ENCODE measurements around the gene KCTD12. TPM values are rescaled to one million over a fixed set of nuclear protein-coding genes. Genes with fewer than 3 reads are reported as not detected.

The KCTD12 gene
- total RNA-seq, 1 donor from 2014 or later, result 46.2 TPM

DNA sequence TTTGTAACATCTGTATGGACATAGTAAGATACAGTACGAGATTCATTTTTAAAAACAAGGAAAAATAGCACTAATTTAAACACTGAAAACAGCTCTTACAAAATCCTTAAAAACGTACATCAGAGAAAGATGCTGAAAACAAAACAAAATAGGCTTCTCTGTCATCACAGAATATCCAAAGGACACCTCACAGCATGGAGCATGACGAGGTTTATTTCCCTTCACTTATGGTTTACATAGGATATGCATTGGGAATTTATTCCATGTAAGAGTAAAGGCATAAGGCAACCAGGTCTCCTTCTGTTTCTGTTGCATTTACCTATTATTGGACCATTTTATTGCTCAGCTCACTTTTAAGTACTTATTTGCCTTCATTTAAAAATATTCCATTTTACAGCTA, 3.0 kb downstream of the KCTD12 start:
- no peaks in the 10 kb centered on the region for H3K9me3 Mint-ChIP-seq (ENCODE audit: low read depth)
- H3K4me3 Mint-ChIP-seq (ENCODE audit: low read depth), result peak overlapping the region; percentile 76
- peaks cover 9% of the 10 kb centered on the region for H3K4me1 Mint-ChIP-seq (ENCODE audit: low read depth)
- no peaks in the 10 kb centered on the region for H3K36me3 Mint-ChIP-seq (ENCODE audit: insufficient read depth)
- DNase-seq (ENCODE audit: low spot score, unreplicated experiment), result no peak
- TF ChIP-seq, protein P1, sequence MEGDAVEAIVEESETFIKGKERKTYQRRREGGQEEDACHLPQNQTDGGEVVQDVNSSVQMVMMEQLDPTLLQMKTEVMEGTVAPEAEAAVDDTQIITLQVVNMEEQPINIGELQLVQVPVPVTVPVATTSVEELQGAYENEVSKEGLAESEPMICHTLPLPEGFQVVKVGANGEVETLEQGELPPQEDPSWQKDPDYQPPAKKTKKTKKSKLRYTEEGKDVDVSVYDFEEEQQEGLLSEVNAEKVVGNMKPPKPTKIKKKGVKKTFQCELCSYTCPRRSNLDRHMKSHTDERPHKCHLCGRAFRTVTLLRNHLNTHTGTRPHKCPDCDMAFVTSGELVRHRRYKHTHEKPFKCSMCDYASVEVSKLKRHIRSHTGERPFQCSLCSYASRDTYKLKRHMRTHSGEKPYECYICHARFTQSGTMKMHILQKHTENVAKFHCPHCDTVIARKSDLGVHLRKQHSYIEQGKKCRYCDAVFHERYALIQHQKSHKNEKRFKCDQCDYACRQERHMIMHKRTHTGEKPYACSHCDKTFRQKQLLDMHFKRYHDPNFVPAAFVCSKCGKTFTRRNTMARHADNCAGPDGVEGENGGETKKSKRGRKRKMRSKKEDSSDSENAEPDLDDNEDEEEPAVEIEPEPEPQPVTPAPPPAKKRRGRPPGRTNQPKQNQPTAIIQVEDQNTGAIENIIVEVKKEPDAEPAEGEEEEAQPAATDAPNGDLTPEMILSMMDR (IDR thresholded peaks at IDR 0.05; ENCODE audit: unreplicated experiment), result no peak
- H3K27ac Mint-ChIP-seq, result no peak overlapping the region
- H3K27me3 Mint-ChIP-seq, result peaks cover 48% of the 10 kb centered on the region

DNA sequence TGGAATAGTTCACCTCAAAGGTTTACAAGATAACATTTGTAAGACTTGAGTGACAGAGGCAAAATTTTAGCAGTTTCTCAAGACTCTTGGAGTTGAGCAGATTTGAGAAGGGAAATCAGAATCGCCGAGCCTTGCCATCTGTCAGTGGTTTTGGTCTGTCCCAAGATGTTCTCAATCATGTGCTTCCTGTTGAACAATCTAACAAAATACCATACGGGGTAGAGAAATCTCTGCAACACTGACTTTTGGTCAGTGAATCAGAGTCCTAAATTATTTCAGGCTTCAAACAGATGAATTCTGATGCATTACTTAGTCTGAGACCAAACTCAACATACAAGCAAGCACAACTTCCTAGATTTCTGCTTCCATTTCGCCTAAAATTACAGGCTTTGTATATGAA, 3.8 kb downstream of the KCTD12 start:
- Mint-ChIP-seq H3K4me1 (ENCODE audit: low read depth) (peaks cover 8% of the 10 kb centered on the region), H3K36me3 (ENCODE audit: insufficient read depth) (no peaks in the 10 kb centered on the region), H3K4me3 (ENCODE audit: low read depth) (no peak overlapping the region), H3K9me3 (ENCODE audit: low read depth) (no peaks in the 10 kb centered on the region), H3K27ac (no peak overlapping the region), H3K27me3 (peaks cover 44% of the 10 kb centered on the region)
- DNase-seq (ENCODE audit: low spot score, unreplicated experiment), result no peak
- TF ChIP-seq, protein P1 (IDR thresholded peaks at IDR 0.05; ENCODE audit: unreplicated experiment), result no peak

DNA sequence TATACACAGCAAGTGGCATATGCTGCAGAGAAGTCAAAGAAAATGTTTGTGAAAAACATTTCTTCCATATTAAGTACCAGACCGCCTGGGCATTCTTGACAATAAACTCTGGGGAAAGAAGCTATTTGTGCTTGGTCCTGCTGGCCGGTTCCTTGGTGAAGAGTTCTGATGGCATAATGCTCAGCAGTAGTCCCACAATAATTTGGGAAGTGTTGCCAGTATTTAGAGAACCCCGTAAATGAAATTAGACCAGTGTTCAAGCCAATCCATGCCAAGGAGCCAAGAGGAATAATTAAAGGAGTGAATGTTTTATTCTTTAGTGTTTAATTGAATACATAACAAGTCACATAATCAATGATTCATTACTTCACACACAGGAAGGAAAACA, 6.3 kb downstream of the KCTD12 start:
- Mint-ChIP-seq H3K36me3 (ENCODE audit: insufficient read depth) (no peaks in the 10 kb centered on the region), H3K27ac (no peak overlapping the region), H3K4me1 (ENCODE audit: low read depth) (peaks cover 2% of the 10 kb centered on the region), H3K4me3 (ENCODE audit: low read depth) (no peak overlapping the region), H3K9me3 (ENCODE audit: low read depth) (no peaks in the 10 kb centered on the region), H3K27me3 (peaks cover 36% of the 10 kb centered on the region)
- TF ChIP-seq, protein P1 (IDR thresholded peaks at IDR 0.05; ENCODE audit: unreplicated experiment), result no peak
- no peak for DNase-seq (ENCODE audit: low spot score, unreplicated experiment)

DNA sequence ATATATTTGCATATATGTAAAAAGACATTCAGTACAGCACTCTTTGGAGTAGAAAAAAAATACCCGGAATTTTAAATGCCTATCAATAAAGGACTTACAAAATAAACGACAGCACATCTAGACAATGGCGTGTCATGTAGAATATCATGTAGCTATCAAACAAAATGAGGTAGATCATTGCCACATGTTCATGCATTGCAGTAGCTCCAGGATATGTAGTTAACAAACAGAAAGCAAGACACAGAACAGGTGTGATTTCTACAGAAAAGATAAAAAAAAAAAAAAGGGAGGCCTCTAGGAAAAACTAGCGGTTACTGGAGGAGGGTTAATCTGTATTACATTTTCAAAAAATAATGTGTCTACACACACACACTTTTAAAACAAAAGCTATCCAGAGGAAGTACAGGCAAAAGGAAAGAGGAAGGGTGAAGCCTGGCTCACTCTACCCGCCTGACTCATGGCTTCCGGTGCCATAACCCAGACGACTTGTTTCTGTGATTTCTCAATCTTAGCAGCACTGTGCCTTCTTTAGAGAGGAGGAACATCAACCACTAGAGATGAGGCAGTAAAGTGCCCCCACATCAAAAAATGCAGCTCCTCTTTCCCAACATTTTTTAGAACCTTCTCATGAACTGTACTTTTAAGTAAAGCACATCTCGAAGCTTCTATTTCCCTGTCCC, 6.9 kb downstream of the KCTD12 start:
- no peak for DNase-seq (ENCODE audit: low spot score, unreplicated experiment)
- no peaks in the 10 kb centered on the region for H3K36me3 Mint-ChIP-seq (ENCODE audit: insufficient read depth)
- H3K9me3 Mint-ChIP-seq (ENCODE audit: low read depth), result no peaks in the 10 kb centered on the region
- peaks cover 36% of the 10 kb centered on the region for H3K27me3 Mint-ChIP-seq
- TF ChIP-seq, protein P1 (IDR thresholded peaks at IDR 0.05; ENCODE audit: unreplicated experiment), result no peak
- H3K27ac Mint-ChIP-seq, result no peak overlapping the region
- no peaks in the 10 kb centered on the region for H3K4me1 Mint-ChIP-seq (ENCODE audit: low read depth)
- no peak overlapping the region for H3K4me3 Mint-ChIP-seq (ENCODE audit: low read depth)

DNA sequence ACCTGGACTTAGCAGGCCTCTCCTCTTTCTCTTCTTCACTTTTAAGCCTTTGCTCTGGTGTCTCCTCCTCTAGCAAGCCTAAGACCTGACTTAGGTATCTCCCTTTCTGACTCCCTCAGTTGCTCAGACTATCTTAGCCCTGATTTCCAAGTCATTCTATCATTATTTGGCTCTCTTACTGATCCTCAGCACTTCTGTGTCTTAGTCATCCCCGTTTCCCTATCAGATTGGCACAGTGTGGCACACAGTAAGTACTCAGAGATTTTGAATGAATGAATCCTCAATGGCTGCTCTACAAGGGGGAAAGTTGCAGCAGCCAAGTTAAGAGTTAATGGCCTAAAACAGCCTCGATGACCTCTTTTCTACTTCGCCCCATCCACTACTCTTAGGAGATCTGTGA, 8.2 kb downstream of the KCTD12 start:
- Mint-ChIP-seq H3K4me1 (ENCODE audit: low read depth) (no peaks in the 10 kb centered on the region), H3K4me3 (ENCODE audit: low read depth) (no peak overlapping the region), H3K27ac (no peak overlapping the region), H3K36me3 (ENCODE audit: insufficient read depth) (no peaks in the 10 kb centered on the region), H3K27me3 (peaks cover 28% of the 10 kb centered on the region), H3K9me3 (ENCODE audit: low read depth) (no peaks in the 10 kb centered on the region)
- TF ChIP-seq, protein P1 (IDR thresholded peaks at IDR 0.05; ENCODE audit: unreplicated experiment), result no peak
- DNase-seq (ENCODE audit: low spot score, unreplicated experiment), result no peak

Measured in progenitor cell of endocrine pancreas (in vitro differentiated cells).